Activated naive CD4-positive, alpha-beta T cell treated with anti-CD3 and anti-CD28 coated beads, Interleukin-2, amount 50 U/mL, for 16 hours (primary cell): ENCODE results near the gene KCTD5.
"Not testable (repeated sequence)": the region's sequence is repeated elsewhere in the genome, so short reads cannot be mapped to it uniquely, and the experiment has no call there.

ENCODE experiments used
- DNase-seq: peaks from one replicate; pipeline ENCODE4 v3.0.0-alpha.2; 2020

Gene KCTD5

DNA sequence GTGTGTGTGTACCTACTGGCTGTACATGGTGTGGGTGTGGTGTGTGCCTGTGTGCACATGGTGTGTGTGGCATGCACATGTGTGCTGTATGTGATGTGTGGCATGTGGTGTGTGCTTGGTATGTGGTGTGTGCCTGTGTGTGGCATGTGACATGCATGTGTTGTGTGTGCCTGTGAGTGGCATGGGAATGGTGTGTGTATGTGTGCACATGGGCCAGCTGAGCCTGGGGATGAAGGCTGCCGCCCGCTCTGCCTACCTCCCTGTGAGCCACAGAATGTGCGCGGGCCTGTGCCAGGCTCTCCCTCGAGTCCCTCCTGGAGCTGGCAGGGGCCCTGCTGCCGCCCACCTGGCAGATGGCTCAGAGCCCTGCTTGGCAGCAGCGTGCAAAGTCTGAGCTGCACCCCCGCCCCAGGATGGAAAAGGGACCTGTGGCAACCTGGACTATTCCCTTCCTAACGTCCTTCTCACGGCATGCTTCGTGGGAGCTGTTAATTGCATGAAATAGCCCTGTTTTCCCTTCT lies 28.4 kb downstream of the KCTD5 start:
- no peak for DNase-seq

DNA sequence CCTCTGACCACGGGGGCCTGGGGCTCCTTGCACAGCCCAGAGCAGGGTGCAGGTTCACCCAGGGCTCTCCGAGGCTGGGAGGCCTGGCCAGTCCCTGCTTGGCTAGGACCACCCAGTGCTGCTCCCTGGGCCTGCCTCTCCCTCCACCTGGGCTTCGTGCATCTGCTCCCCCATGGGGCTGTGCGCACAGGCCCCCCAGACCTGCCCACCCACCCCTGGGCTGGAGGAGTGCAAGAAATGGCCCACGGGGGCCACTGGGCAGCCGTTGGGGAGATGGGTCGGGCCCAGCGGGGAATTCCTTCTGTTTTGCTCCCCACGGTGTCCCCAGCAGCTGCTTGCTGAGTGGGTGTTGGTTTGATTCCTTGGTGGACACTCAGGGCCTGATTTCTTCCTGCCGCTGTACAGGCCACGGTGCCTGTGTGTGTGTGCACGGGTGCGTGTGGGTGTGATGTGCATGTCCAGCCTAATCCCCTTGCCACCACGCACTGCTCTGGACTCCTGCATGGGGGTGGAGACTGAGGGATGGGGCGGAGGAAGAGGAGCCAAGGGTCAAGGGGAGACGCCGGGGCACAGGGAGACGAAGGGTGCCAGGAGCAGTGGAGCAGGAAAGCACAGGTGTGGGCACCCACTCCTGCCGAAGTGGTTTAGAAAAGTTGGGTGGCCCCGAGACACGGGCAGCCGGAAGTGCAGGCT lies 29.2 kb downstream of the KCTD5 start:
- DNase-seq = no peak

DNA sequence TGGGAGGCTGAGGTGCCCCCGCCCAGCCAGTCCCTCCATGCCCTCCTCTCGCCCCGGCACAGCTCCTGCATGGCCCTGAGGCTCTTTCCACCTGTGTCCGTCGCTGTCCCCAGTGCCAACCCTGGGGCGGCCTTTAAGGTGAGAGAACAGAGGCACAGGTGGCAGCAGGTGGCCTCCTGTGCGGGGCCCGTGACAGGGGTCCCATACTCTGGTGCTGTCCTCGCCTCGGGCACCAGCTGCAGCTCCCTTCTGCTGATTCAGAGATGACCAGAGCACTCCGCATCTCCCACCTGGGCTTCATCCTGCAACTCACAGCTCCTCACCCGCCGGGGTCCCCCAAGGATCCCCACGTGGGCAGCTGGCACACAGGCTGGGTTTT lies 29.7 kb downstream of the KCTD5 start:
- no peak for DNase-seq

DNA sequence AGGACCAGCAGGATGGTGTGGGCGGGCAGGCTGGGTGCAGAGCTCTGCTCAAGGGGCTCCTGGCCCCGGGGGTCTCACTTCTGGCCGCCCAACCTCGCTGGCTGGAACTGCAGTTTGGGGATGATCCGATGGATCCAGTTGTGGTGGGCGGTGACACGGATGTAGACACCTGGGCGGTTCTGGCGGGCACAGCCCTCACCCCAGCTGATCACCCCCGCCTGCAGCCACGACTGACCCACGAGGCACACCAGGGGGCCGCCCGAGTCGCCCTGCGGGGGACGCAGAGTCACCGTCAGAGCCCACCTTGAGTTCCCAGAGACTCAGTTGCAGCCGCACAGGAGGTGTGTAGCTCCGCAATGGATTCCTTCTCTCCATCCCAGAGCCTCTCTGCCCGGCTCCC lies 30.2 kb downstream of the KCTD5 start:
- no peak for DNase-seq

DNA sequence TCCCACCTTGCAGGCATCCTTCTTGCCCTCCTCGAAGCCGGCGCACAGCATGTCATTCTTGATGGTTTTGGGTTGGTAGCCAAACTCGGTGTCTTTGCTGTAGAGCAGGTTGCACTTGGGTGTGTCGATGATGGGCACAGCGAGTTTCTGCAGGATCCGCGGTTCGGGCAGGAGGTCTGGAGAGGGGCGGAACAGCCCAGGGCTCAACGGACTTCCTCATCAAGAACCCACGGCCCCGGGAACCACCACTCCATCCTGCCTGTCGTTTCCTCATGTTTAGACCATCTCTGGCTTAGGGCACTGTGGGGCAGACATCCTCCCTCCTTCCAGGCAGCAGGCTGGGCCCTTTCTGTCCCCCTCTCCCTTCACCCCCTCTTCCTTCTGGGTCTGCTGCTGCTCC lies 31.2 kb downstream of the KCTD5 start:
- no peak for DNase-seq

DNA sequence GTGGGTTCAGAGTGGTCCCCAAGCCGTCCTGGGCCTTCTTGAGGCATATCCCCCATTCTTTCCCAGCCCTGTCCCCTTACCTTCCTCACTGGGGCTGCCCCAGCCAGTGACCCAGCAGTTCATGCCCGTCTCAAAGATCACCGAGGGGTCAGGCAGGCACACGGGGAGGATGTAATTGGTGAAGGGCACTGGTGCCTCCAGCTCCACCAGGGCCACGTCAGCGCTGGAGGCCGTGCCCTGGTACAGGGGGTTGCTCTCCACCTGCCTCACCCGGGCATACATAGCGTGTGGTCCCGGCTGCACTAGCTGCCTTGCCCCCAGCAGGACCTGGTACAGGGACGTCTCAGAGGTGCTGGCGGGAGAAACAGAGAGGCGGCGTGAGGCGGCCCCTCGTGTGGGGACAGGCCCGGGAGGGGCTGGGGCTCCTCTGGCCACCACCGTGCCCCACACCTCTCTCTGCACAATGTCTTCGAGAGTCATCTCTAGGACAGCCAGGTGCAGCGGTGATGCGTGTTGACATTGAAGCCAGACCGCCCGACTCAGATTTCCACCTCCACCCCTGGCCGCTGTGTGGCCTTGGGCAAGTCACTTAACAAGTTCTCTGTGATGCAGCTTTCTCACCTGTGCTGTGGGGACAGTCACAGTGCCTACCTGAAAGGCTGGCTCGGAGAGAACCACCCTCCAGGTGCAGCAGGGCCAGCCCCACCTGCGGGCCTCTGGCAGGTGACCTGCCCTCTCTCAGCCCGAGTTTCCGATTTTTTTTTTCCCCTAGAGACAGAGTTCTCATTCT lies 31.9 kb downstream of the KCTD5 start:
- no peak for DNase-seq

DNA sequence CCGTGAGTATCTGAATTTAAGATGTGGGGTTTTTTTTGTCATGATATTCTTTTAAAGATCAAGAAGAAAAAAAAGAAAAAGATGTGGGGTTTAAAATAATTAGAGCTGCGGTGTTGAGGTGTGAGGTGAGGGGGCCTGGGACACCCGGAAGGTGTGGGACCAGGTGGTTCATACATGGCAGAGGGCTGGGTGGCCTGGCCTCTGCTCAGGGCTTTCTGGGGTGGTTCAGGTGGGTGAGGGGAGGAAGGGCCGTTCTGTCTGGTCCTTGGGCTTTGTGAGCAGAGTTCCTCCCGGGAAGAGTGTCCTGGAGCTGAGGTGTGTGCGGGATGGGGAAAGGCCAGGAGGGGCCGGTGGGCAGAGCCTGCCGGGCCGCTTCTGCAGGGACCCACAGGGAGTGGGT lies 32.7 kb downstream of the KCTD5 start:
- no peak for DNase-seq

DNA sequence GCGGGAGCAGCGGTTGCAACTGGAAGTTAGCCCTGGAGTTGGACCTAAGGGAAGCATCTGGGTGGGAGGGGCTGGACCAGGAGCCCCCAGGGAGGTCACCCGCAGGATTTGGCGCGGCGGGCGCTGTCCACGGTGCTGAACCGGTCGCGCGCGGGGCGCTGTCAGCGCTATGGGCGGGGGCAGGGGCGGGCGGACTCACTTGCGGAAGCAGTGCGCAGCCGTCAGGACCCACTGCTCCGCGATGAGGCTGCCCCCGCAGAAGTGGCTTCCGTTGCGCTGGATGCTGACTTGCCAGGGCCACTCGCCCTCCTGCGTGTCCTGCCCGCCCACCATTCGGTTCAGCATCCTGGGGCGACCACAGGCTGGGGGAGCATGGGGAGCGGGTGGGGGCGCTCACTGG lies 33.2 kb downstream of the KCTD5 start:
- DNase-seq = peak; percentile 81

DNA sequence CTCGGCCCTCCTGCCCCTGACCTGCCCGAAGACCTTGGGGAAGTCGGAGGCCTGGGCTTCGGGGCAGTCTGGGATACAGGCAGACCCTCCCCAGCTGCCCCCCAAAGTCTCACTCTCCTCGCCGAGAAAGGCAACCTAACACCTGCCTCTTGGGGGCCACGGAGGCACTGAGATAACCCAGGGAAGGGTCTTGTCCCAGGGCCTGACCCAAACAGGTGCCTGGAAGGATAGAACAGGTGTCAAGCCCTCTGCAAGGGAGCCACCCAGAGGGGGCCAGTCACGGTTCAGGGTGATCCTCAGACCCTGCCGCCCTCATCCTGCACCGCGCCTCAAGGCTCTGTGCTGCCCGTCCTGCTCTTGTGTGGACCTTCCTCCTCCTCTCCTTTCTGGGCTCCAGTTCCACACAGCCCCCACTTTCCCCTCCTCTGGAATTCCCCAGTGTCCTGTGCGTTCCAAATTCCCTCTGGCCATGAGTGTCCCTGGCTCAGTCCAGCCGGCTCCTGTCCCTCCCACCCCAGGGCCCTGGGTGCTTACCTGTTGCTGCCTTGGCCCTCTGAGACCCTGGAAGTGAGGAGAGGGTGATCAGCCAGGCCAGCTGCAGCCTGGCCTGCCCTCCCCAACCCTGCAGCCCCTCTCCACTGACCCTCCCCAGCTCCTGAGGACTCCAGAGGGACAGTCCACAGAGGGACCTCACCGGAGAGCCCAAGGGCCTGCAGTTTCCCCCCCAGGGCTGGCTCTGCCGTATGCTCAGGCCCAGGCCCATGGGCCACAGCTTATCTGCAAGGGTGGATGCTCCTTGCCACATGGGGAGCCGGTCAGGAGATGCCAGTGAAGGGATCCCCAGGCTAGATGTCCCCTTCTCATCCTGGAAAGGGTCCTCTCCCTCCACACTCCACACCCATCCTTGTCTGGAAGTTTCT lies 33.9 kb downstream of the KCTD5 start:
- DNase-seq = no peak

DNA sequence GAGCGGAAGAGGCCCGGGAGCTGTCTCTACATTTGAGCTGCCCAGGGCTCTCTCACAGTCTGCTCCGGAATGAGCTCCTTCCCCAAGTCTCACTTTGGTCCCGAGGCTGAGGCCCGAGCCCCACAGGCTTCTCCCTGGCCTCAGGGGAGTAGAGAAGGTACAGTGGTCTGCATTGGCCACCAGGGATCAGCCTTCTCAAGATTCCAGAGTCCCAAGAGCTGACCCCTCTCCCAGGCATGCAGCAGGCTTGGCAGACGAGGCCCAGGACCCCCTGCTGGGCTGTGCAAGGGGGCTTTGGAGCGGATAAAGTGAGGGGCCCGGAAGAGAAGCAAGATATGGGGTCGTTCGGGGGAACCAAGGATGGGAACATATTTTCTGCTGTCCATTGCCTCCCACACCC lies 34.6 kb downstream of the KCTD5 start:
- no peak for DNase-seq

DNA sequence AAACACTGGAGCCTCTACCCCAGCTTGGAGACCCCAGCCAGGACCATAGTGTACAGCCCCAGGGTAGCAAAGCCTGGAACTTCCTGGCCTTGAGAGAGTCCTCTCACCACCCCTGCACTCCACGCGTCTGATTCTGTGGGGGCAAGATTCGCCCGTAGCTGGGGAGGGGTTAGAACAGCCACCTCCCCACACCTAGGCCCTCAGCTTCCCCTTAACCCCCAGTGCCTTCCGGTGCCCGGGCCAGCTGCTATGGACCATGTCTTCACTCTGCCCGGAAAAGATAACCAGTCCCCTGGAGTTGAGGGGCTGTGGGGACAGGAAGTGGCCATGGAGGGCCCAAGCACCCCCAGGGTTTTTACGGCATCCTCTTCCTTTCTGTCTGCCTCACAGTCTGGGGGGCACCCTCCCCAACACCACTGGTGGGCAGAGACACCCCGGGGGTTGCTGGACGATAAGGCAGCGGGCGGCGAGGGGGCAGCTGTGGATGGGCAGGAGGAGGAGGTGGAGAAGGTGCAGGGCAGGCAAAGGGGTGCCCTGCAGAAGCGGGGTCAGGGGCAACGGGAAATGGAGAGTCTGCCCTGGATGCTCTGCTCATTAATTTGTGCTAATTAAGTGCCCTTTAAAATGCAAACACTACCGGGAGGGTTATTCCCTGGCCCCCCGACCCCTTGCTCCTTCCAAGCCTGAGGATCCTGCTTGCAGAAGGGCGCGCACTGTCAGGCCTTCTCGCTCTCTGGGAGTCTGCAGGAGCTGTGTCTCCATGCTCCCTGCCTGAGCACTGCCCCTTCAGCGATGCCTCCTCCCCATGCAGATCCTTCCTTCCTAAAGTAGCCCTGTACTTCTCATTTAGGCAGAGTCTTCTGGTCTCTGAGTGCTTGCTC lies 35.3 kb downstream of the KCTD5 start:
- DNase-seq = no peak

DNA sequence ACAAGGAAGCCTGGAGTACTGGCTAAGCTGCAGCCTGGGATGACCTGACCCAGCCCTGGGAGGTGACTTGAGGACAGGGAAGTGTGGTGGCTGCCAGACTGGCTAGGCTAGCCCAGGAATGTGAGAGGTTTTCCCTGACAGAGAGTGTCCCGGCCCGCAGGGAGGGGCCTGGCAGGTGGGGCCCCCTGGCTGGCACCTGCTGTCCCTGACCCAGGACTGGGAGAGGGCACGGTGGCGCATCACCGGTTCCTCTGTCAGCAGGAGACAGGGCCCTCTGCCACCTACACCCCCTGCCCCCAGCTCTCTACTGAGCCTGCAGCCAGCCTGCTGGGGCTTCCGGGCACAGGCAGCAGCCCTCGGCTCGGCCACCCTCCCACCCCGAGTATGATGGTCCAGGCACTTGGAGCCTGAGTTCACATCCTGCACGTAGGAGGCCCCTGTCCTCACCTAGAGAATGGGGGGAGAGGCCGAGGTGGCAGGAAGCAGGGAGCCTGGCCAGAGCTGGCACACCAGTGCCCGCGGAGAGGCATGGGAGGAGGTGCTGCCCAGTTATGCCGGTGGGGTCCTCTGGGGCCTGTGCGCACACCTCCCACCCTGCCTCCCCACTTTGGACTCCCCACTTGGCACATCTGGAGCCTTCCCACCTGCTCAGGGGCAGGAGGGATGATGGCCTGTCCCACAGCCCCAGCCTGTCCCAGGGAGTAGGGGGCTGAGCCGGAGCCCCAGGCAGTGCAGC lies 37.2 kb downstream of the KCTD5 start:
- no peak for DNase-seq

DNA sequence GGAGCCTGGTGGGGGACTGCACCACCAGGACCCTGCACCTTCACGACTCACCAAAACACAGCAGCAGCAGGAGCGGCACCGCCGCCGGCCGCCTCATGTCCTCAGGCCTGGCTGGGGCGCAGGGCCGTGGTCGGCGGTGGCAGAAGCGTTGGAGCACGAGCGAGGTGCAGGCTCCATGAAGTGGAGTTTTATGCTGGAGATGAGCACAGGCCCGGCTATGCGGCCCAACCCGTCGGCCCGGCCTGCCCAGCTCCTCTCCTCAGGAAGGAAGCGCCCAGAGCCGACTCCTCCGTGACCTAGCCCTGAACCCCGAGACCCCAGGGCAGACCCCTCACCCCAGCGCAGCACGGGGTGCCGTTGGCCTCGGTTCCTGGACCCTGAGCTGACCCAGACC lies 37.7 kb downstream of the KCTD5 start, which contains the start of gene PRSS27:
Gene PRSS27 (minus strand): TSS at position 161 of the 394 bp plus-strand sequence. CDS start 64 bp downstream, at position 97.
- DNase-seq = no peak

DNA sequence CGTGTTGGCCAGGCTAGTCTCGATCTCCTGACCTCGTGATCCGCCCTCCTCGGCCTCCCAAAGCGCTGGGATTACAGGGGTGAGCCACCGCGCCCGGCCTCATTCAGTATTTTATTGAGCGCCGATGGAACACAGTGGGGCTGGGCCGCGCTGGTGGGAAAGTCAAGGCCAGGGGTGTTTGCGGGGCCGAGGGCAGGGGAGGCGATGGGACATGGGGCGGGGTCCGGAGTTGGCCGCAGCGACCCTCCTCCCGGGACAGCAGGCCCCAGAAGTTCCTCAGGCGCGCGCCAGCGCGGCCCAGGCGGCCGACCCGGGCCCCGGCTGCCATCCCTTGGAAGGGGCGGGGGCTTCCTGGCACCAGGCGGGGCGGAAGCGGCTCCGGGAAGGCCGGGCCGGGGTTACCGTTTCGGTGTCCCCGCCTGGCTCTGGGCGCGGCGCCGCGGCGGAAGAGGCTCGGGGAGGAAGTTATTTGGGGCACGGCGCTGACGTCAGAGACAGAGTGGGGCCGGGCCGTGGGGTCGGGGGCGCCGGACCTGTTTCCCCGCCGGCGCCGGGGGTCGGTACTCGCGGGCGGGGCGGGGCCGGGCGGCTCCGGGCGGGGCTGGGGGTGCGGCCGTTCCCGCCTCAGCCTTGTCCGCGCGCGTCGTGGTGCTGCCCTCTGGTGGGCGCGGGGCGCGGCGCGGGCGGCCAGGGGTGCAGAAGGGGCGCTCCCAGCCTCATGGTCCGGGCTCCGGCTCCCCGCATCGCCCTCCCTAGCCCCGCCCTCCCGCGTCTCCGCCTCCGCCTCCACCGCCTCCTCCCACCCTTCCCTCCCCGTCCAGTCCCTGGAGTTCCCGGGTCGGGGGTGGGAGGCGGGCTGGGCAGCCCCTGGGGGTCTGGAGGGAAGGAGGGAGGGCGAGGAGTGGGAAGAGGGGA lies 38.7 kb downstream of the KCTD5 start:
- peak; percentile 90 for DNase-seq

DNA sequence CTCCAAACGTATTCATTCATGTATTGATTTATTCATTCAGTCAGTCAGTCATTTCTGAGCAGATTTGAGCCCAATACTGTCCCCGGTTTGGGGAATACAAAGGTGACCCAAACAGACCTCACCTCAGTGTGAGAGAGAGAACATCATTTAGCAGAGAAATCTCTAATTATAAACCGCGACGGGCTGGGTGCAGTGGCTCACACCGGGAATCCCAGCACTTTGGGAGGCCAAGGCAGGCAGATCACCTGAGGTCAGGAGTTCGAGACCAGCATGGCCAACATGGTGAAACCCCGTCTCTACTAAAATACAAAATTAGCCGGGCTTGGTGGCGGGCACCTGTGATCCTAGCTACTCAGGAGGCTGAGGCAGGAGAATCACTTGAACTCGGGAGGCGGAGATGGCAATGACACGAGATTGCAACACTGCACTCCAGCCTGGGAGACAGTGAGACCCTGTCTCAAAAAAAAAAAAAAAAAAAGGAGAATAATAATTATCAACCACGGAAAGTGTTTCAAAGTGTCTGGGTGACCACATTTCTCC lies 39.4 kb downstream of the KCTD5 start:
- not testable (repeated sequence) for DNase-seq

DNA sequence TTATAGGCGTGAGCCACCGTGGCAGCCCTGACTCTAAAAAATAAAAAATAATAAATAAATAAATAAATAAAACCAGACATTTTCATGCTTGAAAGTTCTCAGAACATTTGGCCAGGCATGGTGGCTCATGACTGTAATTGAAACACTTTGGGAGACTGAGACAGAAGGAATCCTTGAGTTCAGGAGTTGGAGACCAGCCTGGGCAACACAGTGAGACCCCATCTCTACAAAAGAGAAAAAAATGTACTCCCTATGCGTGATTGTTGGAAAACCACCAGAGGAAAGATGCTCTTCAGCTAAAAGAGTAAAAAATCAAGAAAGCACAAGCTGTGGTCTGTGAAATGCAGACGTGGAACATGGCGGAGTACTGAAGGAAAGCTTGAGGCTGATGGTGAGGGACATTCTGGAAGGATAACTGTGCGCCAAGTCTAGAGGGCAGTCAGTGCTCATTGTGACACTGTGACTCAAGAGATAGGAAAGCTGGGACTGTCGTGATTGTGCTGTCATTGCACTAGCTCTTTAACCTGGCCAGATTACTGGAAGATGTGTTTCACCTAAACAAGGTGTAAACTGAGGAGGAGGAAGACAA lies 41.9 kb downstream of the KCTD5 start:
- no peak for DNase-seq

DNA sequence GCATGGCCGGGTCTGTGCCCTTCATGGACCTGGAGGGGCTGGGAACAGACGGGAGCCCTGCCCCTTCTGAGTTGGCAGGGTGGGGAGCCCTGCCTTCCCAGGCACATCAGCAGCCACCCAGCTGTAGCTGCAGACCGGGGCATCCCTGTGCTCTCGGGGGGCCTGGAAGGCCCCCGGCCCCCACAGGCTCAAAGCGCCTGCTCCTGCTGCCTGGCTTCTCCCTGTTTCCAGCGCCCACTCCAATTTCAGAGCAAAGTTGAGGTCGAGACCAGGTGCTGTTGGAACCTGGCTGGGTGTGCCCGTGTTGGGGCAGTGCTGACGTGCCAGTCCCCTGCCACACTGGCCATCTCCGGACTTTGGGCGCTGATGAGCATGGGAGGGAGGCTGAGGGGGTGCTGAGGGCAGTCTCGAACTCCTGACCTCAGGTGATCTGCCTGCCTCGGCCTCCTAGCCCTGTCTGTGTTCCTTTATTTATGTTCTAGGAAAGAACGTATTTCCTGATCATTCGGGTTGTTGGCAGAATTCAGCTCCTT lies 42.6 kb downstream of the KCTD5 start:
- no peak for DNase-seq

DNA sequence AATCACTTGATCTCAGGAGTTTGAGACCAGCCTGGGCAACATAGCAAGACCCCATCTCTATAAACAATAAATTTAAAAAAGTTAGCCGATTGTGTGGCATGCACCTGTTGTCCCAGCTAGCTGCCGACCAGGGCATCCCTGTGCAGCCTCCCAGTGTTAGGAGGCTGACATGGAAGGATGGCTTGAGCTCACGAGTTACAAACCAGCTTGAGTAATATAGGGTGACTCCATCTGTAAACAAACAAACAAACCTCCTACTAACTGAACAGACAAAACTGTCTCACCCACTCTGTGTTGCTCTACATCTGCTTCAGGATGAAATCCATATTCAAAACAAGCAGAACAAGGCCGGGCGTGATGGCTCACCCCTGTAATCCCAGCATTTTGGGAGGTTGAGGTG lies 44.6 kb downstream of the KCTD5 start:
- no peak for DNase-seq

DNA sequence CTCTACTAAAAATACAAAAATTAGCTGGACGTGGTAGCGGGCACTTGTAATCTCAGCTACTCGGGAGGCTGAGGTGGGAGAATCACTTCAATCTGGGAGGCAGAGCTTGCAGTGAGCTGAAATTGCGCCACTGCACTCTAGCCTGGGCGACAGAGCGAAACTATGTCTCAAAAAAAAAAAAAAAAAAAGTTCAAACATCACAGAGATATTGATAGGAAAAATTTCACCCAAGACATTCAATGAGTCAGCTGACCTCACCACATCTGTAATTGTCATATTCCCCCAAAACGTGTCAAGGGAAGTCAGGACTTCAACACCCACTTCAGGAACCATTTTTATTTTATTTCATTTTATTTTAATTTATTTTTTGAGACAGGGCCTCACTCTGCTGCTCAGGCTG lies 45.7 kb downstream of the KCTD5 start:
- DNase-seq = no peak
